Keratinocyte (primary cell): ENCODE measurements around the gene BANP. TPM values are rescaled to one million over a fixed set of nuclear protein-coding genes. Genes with fewer than 3 reads are reported as not detected.

ENCODE experiments used
- DNase-seq: peaks from one replicate; pipeline ENCODE4 v3.0.0-alpha.2; 2011; ENCODE audit warnings: low read depth, missing footprints, low spot score
- FAIRE-seq: peaks from 2 replicates; lab custom pipeline; 2011; peaks lifted over from hg19 to GRCh38; lab: Jason Lieb, UNC
- H2AFZ ChIP-seq: 2 replicates; pipeline ENCODE4 v1.6.0; 2012; ENCODE audit warnings: low read length, control low read depth, inconsistent platforms; ENCODE audit not compliant: control insufficient read depth
- H3K27ac ChIP-seq: 2 replicates; pipeline ENCODE4 v1.5.1; 2011; ENCODE audit warnings: low read length; ENCODE audit not compliant: control insufficient read depth, insufficient read depth
- H3K27me3 ChIP-seq: 3 replicates; pipeline ENCODE4 v1.6.0; 2011; ENCODE audit warnings: low read length; ENCODE audit not compliant: control insufficient read depth, insufficient read depth; ENCODE audit errors: extremely low read depth
- H3K36me3 ChIP-seq, 2 experiments: 2 replicates in 1 of 2; 3 replicates in 1 of 2; pipeline ENCODE4 v1.5.1; 2011; ENCODE audit warnings: low read length in 2 of 2, mild to moderate bottlenecking in 1 of 2; ENCODE audit not compliant: control insufficient read depth in 2 of 2, insufficient read depth in 2 of 2; ENCODE audit errors: extremely low read depth in 1 of 2
- H3K4me1 ChIP-seq: 3 replicates; pipeline ENCODE4 v1.5.1; 2011; ENCODE audit warnings: low read length; ENCODE audit not compliant: control insufficient read depth, insufficient read depth; ENCODE audit errors: extremely low read depth
- H3K4me2 ChIP-seq: 3 replicates; pipeline ENCODE4 v1.6.0; 2011; ENCODE audit warnings: low read depth, low read length; ENCODE audit not compliant: control insufficient read depth, insufficient read depth; ENCODE audit errors: extremely low read depth
- H3K4me3 ChIP-seq, 3 experiments: fragments of 200-600 bp in 1 of 3; sonication (generic) in 1 of 3; 2 replicates in 2 of 3; 3 replicates in 1 of 3; pipeline ENCODE4 v1.5.1; 2011 to 2016; ENCODE audit warnings: low read length in 3 of 3, mild to moderate bottlenecking in 3 of 3, control low read depth in 2 of 3, inconsistent platforms in 1 of 3, low read depth in 1 of 3, mixed read lengths in 1 of 3, mixed run types in 1 of 3, moderate library complexity in 1 of 3; ENCODE audit not compliant: control insufficient read depth in 2 of 3, insufficient read depth in 2 of 3; ENCODE audit errors: extremely low read depth in 1 of 3
- H3K79me2 ChIP-seq: 2 replicates; pipeline ENCODE4 v1.6.0; 2012; ENCODE audit warnings: low read length; ENCODE audit not compliant: control insufficient read depth, insufficient read depth
- H3K9ac ChIP-seq: 3 replicates; pipeline ENCODE4 v1.6.0; 2011; ENCODE audit warnings: low read length; ENCODE audit not compliant: control insufficient read depth, insufficient read depth; ENCODE audit errors: extremely low read depth
- H3K9me1 ChIP-seq: 3 replicates; pipeline ENCODE4 v1.6.0; 2011; ENCODE audit warnings: low read length; ENCODE audit not compliant: control insufficient read depth, insufficient read depth; ENCODE audit errors: extremely low read depth
- H3K9me3 ChIP-seq: 2 replicates; pipeline ENCODE4 v1.5.1; 2012; ENCODE audit warnings: low read depth, low read length; ENCODE audit not compliant: control insufficient read depth
- H4K20me1 ChIP-seq: 3 replicates; pipeline ENCODE4 v1.6.0; 2011; ENCODE audit warnings: low read length; ENCODE audit not compliant: control insufficient read depth, insufficient read depth; ENCODE audit errors: extremely low read depth
- CTCF ChIP-seq, 3 experiments: IDR thresholded peaks in 1 of 3; conservative IDR thresholded peaks in 1 of 3; optimal IDR thresholded peaks in 1 of 3; 2 replicates in 2 of 3; 3 replicates in 1 of 3; pipeline versions ENCODE3 to v1.5.1; 2011; ENCODE audit warnings: low read length in 3 of 3, mild to moderate bottlenecking in 3 of 3, moderate library complexity in 2 of 3, control low read depth in 1 of 3, inconsistent platforms in 1 of 3; ENCODE audit not compliant: insufficient read depth in 2 of 3; ENCODE audit errors: extremely low read depth in 1 of 3
- EZH2 ChIP-seq: IDR thresholded peaks from one replicate; pipeline ENCODE4 v1.6.1; 2012; ENCODE audit warnings: inconsistent platforms, mild to moderate bottlenecking, low read length, moderate library complexity
- dilution Hi-C: fragments of 300-500 bp; cut with MboI; formaldehyde crosslinking; loops from one replicate; pipeline ENCODE4 v1.7.0; 2020; ENCODE audit warnings: low sequenced_read_pairs; ENCODE audit not compliant: extremely low pct_ligation_motif_present
- polyA plus RNA-seq, 5 experiments: library from polyadenylated mRNA; depleted of rRNA in 3 of 5; stranded (reverse) in 3 of 5; stranded (forward) in 1 of 5; unstranded in 1 of 5; fragments of >200 nt; gene quantifications; 1 replicate in 1 of 5; 2 replicates in 3 of 5; 3 replicates in 1 of 5; pipeline versions ENCODE4 v1.2.1 to v1.2.3, GENCODE V29; 2011 to 2012; ENCODE audit warnings: missing spikeins in 2 of 5, low read depth in 1 of 5, low replicate concordance in 1 of 5

The BANP gene
- polyA plus RNA-seq, 1 donor (not counting 4 experiments of a cell fraction or from before 2014, with no cell fraction given): 10.8 TPM

GRCh38 chr16:87958632-87959031 lies 7.4 kb downstream of the BANP start:
- Histone ChIP-seq H3K4me2 (no peak overlapping the region), H3K9me1 (no peaks in the 10 kb centered on the region), H3K36me3 (peaks cover 13 to 23% of the 10 kb centered on the region in 2 experiments), H3K4me1 (peaks cover 9% of the 10 kb centered on the region), H3K27ac (no peak overlapping the region), H3K27me3 (no peaks in the 10 kb centered on the region), H3K4me3 (no peak overlapping the region), H3K9me3 (no peaks in the 10 kb centered on the region), H3K9ac (no peak overlapping the region), H3K79me2 (peaks cover 88% of the 10 kb centered on the region), H4K20me1 (no peaks in the 10 kb centered on the region), H2AFZ (no peak overlapping the region)
- no peak for TF ChIP-seq CTCF (optimal IDR thresholded peaks at IDR 0.05 in 1 of 3, IDR thresholded peaks at IDR 0.05 in 1 of 3, conservative IDR thresholded peaks at IDR 0.05 in 1 of 3; ENCODE audit: extremely low read depth in 1 of 3, insufficient read depth in 2 of 3, low read length in 3 of 3)
- no peak for TF ChIP-seq EZH2
- DNase-seq (no peak), FAIRE-seq (no peak)
- dilution Hi-C loops: no loop called here

GRCh38 chr16:87959391-87959990 lies 8.3 kb downstream of the BANP start:
- Histone ChIP-seq H3K79me2 (peaks cover 87% of the 10 kb centered on the region), H3K27me3 (no peaks in the 10 kb centered on the region), H3K36me3 (peaks cover 11 to 15% of the 10 kb centered on the region in 2 experiments), H3K4me2 (no peak overlapping the region), H4K20me1 (no peaks in the 10 kb centered on the region), H3K4me1 (peaks cover 11% of the 10 kb centered on the region), H3K27ac (no peak overlapping the region), H3K9me1 (no peaks in the 10 kb centered on the region), H3K9me3 (no peaks in the 10 kb centered on the region), H3K9ac (no peak overlapping the region), H2AFZ (no peak overlapping the region), H3K4me3 (no peak overlapping the region)
- dilution Hi-C loops: no loop called here
- no peak for DNase-seq
- TF ChIP-seq EZH2: no peak
- FAIRE-seq: no peak

- DNase-seq (no peak), FAIRE-seq (no peak)
- H3K4me3 ChIP-seq: no peak overlapping the region
- no peak overlapping the region for H2AFZ ChIP-seq
- no peaks in the 10 kb centered on the region for H3K9me3 ChIP-seq
- no peak for TF ChIP-seq EZH2
- TF ChIP-seq CTCF (optimal IDR thresholded peaks at IDR 0.05 in 1 of 3, IDR thresholded peaks at IDR 0.05 in 1 of 3, conservative IDR thresholded peaks at IDR 0.05 in 1 of 3; ENCODE audit: extremely low read depth in 1 of 3, insufficient read depth in 2 of 3, low read length in 3 of 3): no peak
- no peaks in the 10 kb centered on the region for H3K9me1 ChIP-seq
- dilution Hi-C loops: no loop called here
- peaks cover 87% of the 10 kb centered on the region for H3K79me2 ChIP-seq
- peaks cover 11% of the 10 kb centered on the region for H3K4me1 ChIP-seq
- no peaks in the 10 kb centered on the region for H3K27me3 ChIP-seq
- no peak overlapping the region for H3K27ac ChIP-seq
- peaks cover 5 to 15% of the 10 kb centered on the region in 2 experiments for H3K36me3 ChIP-seq
- H4K20me1 ChIP-seq: no peaks in the 10 kb centered on the region
- no peak overlapping the region for H3K4me2 ChIP-seq
- no peak overlapping the region for H3K9ac ChIP-seq
Observed at GRCh38 chr16:87960296-87960695, 9.1 kb downstream of the BANP start.
